ENCODE results near the gene OPN1LW. TPM values are rescaled to one million over a fixed set of nuclear protein-coding genes. Genes with fewer than 3 reads are reported as not detected.

Gene OPN1LW
- total RNA-seq (2022; extraction: Qiagen RNA extraction), result not detected in 5 replicates

DNA sequence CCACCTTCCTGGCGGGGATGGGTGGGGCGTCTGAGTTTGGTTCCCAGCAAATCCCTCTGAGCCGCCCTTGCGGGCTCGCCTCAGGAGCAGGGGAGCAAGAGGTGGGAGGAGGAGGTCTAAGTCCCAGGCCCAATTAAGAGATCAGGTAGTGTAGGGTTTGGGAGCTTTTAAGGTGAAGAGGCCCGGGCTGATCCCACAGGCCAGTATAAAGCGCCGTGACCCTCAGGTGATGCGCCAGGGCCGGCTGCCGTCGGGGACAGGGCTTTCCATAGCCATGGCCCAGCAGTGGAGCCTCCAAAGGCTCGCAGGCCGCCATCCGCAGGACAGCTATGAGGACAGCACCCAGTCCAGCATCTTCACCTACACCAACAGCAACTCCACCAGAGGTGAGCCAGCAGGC is at the start of gene OPN1LW:
Gene OPN1LW, plus strand, starts transcription at position 234 of the 400 bp plus-strand sequence. Its CDS starts 41 bp downstream, at position 275.

DNA sequence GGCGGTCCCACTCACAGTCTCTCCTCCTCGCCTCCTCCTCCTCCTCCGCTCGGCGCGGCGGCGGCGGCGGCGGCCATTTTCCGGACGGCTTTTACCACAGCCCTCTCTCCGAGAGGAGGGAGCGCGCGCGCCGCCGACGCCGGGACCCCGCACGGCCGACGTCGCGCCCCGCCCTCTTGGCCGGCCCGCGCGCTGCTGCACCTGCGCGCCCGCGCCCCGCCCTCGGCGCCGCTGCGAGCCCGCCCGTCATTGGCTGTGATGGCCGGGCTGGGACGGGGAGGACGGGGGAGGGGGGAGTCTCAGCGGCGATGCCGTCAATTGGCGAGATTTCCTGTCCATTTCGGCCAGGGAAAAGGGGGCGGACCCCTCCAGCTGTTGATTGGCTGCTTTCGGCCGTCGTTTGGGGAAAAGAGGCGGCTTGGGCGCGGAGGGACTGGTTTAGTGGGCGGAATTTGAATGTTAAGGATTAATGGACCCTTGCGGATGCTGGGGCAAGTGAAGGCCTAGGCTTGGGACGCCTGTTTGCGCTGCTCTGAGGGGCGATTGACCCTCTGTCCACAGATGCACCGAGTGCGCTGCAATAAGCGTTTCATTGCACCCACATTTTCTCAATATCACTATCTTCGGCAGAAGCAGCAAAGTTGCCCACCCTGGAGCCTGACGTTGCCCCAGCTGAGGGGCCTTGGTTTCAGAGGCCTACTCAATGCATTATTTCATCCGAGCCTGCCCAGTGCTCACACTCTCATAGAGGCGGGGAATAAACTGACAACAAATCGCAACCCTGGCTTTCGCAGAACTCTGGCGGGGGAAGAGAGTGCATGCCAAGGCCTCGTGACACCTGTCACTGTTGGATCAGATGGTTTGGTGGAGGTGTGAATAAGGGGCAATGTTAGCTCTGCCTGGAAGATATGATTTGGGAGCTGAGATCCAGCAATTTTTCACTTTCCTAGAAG is 46.2 kb upstream of the OPN1LW start, which contains the start of gene MECP2:
Gene MECP2, minus strand, starts transcription at position 129 of the 953 bp plus-strand sequence.

DNA sequence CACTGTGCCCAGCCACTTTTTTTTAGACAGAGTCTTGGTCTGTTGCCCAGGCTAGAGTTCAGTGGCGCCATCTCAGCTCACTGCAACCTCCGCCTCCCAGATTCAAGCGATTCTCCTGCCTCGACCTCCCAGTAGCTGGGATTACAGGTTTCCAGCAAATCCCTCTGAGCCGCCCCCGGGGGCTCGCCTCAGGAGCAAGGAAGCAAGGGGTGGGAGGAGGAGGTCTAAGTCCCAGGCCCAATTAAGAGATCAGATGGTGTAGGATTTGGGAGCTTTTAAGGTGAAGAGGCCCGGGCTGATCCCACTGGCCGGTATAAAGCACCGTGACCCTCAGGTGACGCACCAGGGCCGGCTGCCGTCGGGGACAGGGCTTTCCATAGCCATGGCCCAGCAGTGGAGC is 38.3 kb downstream of the OPN1LW start, which contains the start of gene OPN1MW:
Gene OPN1MW, plus strand, starts transcription at position 301 of the 400 bp plus-strand sequence. Its CDS starts 82 bp downstream, at position 383.

Other genes with a start within 250 kb of the OPN1LW start
- gene AVPR2, start 239.6 kb upstream of the OPN1LW start, total RNA-seq (2022; extraction: Qiagen RNA extraction), result 0.11 to 0.22 TPM in 2 of 5 replicates, not detected in the others
- 0.91 to 2.2 TPM (median 1.9 TPM) in 5 replicates for gene ARHGAP4, start 218.0 kb upstream of the OPN1LW start, total RNA-seq (2022; extraction: Qiagen RNA extraction)
- gene NAA10, start 209.2 kb upstream of the OPN1LW start, total RNA-seq (2022; extraction: Qiagen RNA extraction), result 201 to 244 TPM (median 219 TPM) in 5 replicates
- gene RENBP, start 199.6 kb upstream of the OPN1LW start, total RNA-seq (2022; extraction: Qiagen RNA extraction), result 0.19 TPM in 2 of 5 replicates, not detected in the others
- 31.5 to 41.8 TPM (median 37.1 TPM) in 5 replicates for gene HCFC1, start 172.4 kb upstream of the OPN1LW start, total RNA-seq (2022; extraction: Qiagen RNA extraction)
- 4.3 to 7.9 TPM (median 6.0 TPM) in 5 replicates for gene TMEM187, start 171.5 kb upstream of the OPN1LW start, total RNA-seq (2022; extraction: Qiagen RNA extraction)
- gene IRAK1, start 124.3 kb upstream of the OPN1LW start, total RNA-seq (2022; extraction: Qiagen RNA extraction), result 191 to 225 TPM (median 216 TPM) in 5 replicates
- 15.1 to 22.0 TPM (median 18.8 TPM) in 5 replicates for gene MECP2, start 46.5 kb upstream of the OPN1LW start, total RNA-seq (2022; extraction: Qiagen RNA extraction)
- gene OPN1MW, start 38.4 kb downstream of the OPN1LW start, total RNA-seq (2022; extraction: Qiagen RNA extraction), result not detected in 5 replicates
- not detected in 5 replicates for gene OPN1MW2, start 75.5 kb downstream of the OPN1LW start, total RNA-seq (2022; extraction: Qiagen RNA extraction)
- gene OPN1MW3, start 113.3 kb downstream of the OPN1LW start, total RNA-seq (2022; extraction: Qiagen RNA extraction), result not detected in 5 replicates
- gene TEX28, start 150.9 kb downstream of the OPN1LW start, total RNA-seq (2022; extraction: Qiagen RNA extraction), result not detected in 5 replicates
- 0.10 to 0.34 TPM in 2 of 5 replicates, not detected in the others for gene TKTL1, start 151.6 kb downstream of the OPN1LW start, total RNA-seq (2022; extraction: Qiagen RNA extraction)
- gene FLNA, start 230.4 kb downstream of the OPN1LW start, total RNA-seq (2022; extraction: Qiagen RNA extraction), result 1,424 to 1,705 TPM (median 1,562 TPM) in 5 replicates
- 137 to 168 TPM (median 157 TPM) in 5 replicates for gene EMD, start 235.1 kb downstream of the OPN1LW start, total RNA-seq (2022; extraction: Qiagen RNA extraction)

Data from A549 treated with Mapracorat at 1 μM for 4 hours (cell line).